ENCODE data around the gene ASCC3. TPM values are rescaled to one million over a fixed set of nuclear protein-coding genes. Genes with fewer than 3 reads are reported as not detected.

The ASCC3 gene
- total and polyA plus RNA-seq, 2 of the 4 experiments (the other 2 are of a cell fraction): 25.8 to 104 TPM

GRCh38 chr6:100803264-100804045 lies 77.7 kb downstream of the ASCC3 start:
- Histone ChIP-seq H3K18ac (ENCODE audit: low read depth, low read length) (no peak overlapping the region), H3K4ac (ENCODE audit: low read depth, low read length) (no peak overlapping the region), H3K27me3 (ENCODE audit: control insufficient read depth, insufficient read depth, low read length) (no peaks in the 10 kb centered on the region), H3K36me3 (ENCODE audit: control insufficient read depth, insufficient read depth, low read length) (peaks cover 2% of the 10 kb centered on the region; the same call in 1 of the 2 replicates), H2BK120ac (ENCODE audit: low read depth, low read length) (no peak overlapping the region), H4K5ac (ENCODE audit: low read depth, low read length) (no peak overlapping the region), H3K4me3 (ENCODE audit: insufficient read depth, low read depth, low read length) (no peak overlapping the region), H3K27ac (ENCODE audit: insufficient read depth, low read length) (no peak overlapping the region), H2BK20ac (ENCODE audit: low read depth, low read length) (no peak overlapping the region), H3K9ac (ENCODE audit: low read depth, low read length) (no peak overlapping the region), H2AK5ac (ENCODE audit: low read depth, low read length) (no peak overlapping the region), H3K56ac (ENCODE audit: extremely low read depth, insufficient read depth, low read length) (no peak overlapping the region), H3K9me1 (ENCODE audit: insufficient read depth, low read length) (no peaks in the 10 kb centered on the region), H3K4me2 (ENCODE audit: low read depth, low read length) (no peak overlapping the region), H4K91ac (ENCODE audit: insufficient read depth, low read depth, low read length) (no peak overlapping the region), H3K14ac (replicated peaks; ENCODE audit: low read depth, low read length) (no peak overlapping the region), H3K4me1 (ENCODE audit: control insufficient read depth, insufficient read depth, low read length) (no peaks in the 10 kb centered on the region), H3K23ac (ENCODE audit: low read depth, low read length) (no peak overlapping the region), H2BK15ac (ENCODE audit: low read depth, low read length) (no peak overlapping the region), H2AK9ac (replicated peaks; ENCODE audit: low read depth, low read length, poor library complexity) (no peak overlapping the region), H4K8ac (ENCODE audit: low read depth in 2 of 2, low read length in 2 of 2) (no peak overlapping the region), H2AFZ (replicated peaks; ENCODE audit: low read length, poor library complexity) (no peak overlapping the region), H3K9me3 (ENCODE audit: control insufficient read depth, insufficient read depth, low read length) (no peaks in the 10 kb centered on the region), H3K79me1 (ENCODE audit: low read depth in 1 of 2, low read length in 2 of 2) (peaks cover 14 to 29% of the 10 kb centered on the region in 2 experiments), H4K20me1 (ENCODE audit: insufficient read depth, low read length) (no peaks in the 10 kb centered on the region), H2BK5ac (ENCODE audit: low read depth, low read length, poor library complexity, severe bottlenecking) (no peak overlapping the region)
- CTCF ChIA-PET: no interaction called here
- no peak for ATAC-seq (ENCODE audit: low read depth)
- dilution Hi-C loops (cut with HindIII; ENCODE audit: low sequenced_read_pairs, unreplicated experiment) (no loop called here), in situ Hi-C loops (cut with MboI; ENCODE audit: low sequenced_read_pairs) (no loop called here), intact Hi-C loops (cut with micrococcal nuclease) (no loop called here)
- no CpG with 5 or more reads among the region's 4 CpGs for WGBS, 2 experiments (ENCODE audit: extremely low coverage in 2 of 2, insufficient read length in 1 of 2)
- POLR2A ChIA-PET (ENCODE audit: unreplicated experiment): interaction anchor here (0.6 kb wide), 1 partner anchor 302 kb away, joined by 4 read pairs; no protein-coding TSS in a partner anchor
- DNase-seq: no peak
- no TSS peak for BruUV-seq (replicated peaks)
- no peak for TF ChIP-seq RAD21 (IDR thresholded peaks at IDR 0.05; ENCODE audit: low read length)
- TF ChIP-seq RCOR1 (IDR thresholded peaks at IDR 0.05; ENCODE audit: insufficient replicate concordance, low read length): no peak
- TF ChIP-seq CEBPB (IDR thresholded peaks at IDR 0.05; ENCODE audit: low read depth, low read length): no peak
- no peak for TF ChIP-seq POLR2A (IDR thresholded peaks at IDR 0.05; ENCODE audit: low read depth, low read length)
- no peak for TF ChIP-seq USF2 (IDR thresholded peaks at IDR 0.05; ENCODE audit: low read depth, low read length)
- TF ChIP-seq CHD1 (IDR thresholded peaks at IDR 0.05; ENCODE audit: low read depth, low read length): no peak
- no peak for TF ChIP-seq MXI1 (IDR thresholded peaks at IDR 0.05; ENCODE audit: borderline replicate concordance, low read depth, low read length)
- no peak for TF ChIP-seq SMC3 (IDR thresholded peaks at IDR 0.05; ENCODE audit: low read depth, low read length)
- TF ChIP-seq MAZ (IDR thresholded peaks at IDR 0.05; ENCODE audit: borderline replicate concordance, low read depth, low read length): no peak
- no peak for TF ChIP-seq FOS (IDR thresholded peaks at IDR 0.05; ENCODE audit: low read depth, low read length)
- TF ChIP-seq CTCF (conservative IDR thresholded peaks at IDR 0.05; ENCODE audit: low read depth, low read length): no peak
- no peak for TF ChIP-seq BHLHE40 (IDR thresholded peaks at IDR 0.05; ENCODE audit: low read depth, low read length)
- TF ChIP-seq NFE2L2 (IDR thresholded peaks at IDR 0.05; ENCODE audit: low read depth, low read length): no peak
- TF ChIP-seq MAFK (IDR thresholded peaks at IDR 0.05; ENCODE audit: low read depth, low read length): no peak
